Measurements from ENCODE around the gene FPGS.
"Not testable (repeated sequence)": the region's sequence is repeated elsewhere in the genome, so short reads cannot be mapped to it uniquely, and the experiment has no call there.

The FPGS gene

DNA sequence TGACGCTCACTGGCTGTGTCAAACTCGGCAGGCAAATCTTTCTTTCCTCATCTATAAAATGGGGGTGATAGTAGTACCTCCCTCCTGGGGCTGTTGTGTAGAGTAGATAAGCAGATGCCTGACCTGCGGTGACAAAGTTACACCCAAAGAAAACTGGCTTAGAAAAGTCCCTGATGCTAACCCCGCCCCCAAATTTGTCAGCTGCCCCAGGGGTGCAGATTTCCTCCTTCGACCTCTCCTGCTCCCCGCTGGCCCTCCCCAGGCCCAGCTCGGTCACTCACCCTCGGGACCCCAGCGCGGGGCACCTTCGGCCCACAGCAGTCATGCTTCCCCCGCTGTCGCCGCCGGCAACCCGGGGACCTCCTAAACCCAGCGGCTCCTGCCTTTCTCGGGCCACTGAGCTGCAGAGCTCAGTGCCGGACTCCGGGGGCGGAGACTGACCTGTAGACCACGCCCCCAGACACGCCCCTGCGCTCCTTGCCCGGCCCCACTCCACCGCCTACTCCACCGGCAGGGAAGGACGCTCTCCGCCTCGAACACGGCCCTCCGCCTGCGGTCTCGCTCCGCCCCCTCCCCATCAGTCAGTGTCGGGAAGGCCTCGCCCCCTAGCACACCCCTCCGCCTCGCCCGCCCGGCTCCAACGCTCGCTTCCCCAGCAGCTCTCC, 31.6 kb upstream of the FPGS start:
- peak; percentile 97 for DNase-seq (ENCODE audit: low read depth)

DNA sequence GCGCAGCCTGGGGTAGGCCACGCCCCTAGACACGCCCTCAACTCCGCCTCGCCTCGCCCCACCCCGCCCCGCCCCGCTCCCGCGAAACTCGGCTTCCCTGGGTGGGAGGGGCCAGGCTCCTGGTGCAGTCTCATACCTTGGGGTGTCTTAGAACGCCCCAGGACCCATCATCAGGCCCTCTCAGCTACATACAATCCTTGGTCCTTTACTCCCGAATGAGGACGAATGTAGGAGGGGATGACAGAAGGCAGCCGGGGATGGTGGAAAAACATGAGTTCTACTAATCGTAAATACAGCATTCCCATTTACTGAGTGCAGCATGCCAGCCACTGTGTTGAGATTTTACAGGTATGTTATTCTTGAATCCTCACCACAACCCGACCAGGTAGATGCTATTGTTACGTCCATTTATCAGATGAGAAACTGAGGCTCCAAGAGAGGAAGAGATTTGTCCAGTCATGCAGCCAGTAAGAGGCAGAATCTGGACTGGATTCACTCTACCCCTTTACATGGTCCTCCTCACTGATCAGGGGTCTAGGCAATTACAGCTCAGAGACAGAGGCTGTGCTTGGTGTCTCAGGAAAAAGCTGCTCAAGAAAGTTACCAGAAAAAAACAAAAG, 31.0 kb upstream of the FPGS start:
- no peak for DNase-seq (ENCODE audit: low read depth)

DNA sequence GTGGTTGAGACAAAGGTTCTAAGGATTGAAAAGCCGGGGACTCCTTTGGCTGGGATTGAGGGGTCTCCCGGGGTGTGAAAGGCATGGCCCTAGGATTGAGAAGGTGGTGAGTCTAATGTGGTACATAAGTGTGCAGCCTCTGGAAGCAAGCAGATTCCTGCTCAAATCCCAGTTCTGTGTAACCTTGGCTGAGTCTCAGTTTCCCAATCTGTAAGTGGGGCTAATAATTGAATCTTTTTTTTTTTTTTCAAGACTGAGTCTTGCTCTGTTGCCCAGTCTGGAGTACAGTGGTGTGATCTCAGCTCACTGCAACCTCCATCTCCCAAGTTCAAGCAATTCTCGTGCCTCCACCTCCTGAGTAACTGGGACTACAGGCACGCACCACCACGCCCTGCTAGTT, 30.1 kb upstream of the FPGS start:
- no peak for DNase-seq (ENCODE audit: low read depth)

DNA sequence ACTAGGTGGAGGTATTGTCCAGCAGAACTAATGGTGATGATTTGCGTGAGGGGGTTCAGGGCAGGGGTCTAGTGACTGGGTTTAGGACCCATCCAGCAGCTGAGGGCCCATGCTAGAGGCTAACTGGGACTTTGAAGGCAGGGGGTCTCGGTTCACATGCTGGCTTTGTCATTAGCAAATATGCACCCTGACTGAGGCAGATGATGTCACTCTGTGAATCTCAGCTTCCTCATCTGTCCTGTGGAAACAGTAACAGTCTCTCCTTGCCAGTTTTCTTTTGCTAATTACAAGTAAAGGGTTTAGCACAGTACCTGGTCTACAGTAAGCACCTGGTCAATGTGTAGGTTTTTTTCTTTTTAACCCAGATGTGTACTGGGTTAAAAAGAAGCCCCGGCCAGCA, 29.4 kb upstream of the FPGS start:
- no peak for DNase-seq (ENCODE audit: low read depth)

DNA sequence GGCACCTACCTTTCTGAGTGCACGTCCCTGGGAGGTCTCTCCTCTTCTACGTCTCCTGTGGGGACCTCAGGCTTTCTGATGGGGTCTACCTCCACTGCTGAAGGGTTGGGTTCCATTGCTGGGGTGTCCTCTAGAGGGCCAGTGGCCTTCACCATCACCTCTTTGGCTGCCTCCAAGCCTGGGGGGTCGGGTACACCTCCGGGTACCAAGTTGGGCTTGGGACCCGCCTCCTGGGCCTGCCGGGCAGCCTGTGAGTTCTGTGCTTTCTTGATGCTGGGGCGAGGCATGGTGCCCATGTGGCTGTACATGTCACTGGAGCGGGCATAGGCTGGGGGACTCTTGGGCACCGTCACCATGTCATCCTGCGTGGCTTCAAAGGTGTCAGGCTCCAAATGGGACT, 28.7 kb upstream of the FPGS start:
- DNase-seq (ENCODE audit: low read depth), result no peak

DNA sequence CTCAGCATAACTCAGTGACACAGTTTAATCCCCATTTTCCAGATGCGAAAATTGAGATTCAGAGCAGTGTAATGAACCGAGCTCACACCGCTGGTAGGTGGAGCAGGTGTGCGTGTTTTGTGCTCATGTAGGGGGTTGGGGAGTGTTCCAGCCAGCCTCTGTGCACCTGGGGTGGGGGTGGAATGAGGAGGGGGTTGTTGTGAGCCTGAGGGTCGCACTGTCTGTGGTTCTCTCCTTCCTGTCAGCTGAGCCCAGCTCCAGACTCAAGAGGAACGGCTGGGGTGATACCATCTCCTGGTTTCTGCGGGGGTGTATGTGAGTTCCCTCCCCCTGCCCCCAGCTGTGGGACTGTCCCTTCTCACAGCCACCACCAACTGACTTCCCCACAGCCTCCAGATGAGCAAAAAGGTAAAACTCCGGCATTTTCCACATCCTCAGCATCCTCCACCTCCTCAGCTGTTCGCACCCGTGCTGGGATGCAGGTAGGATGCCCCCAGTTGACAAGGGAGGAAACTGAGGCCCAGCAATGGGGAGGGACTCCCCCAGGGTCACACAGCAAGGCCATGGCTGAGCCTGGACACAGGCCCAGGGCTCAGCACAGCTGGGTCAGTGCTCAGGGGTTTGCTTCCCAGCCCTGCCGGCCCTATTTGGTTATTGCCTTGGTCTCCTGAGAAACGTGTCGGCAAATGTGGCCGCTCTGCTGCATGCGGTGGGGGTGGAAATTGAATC, 26.3 kb upstream of the FPGS start:
- DNase-seq (ENCODE audit: low read depth), result peak; percentile 94

DNA sequence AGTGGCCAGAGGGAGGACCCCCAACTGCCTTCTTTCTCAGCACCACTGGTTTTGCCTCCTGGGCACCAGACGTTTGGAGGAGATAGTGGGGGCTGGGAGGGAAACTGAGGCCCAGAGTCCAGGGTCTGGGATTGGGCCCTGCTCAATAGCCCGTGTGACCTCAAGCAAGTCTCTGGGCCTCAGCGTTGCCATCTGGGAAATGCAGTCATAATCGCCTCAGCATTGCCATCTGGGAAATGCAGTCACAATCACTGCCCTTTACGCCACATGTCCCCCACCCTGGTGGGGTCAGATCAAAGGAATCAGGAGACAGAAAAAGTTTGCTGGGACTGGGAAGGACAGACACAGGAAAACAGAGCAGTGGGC, 25.8 kb upstream of the FPGS start:
- no peak for DNase-seq (ENCODE audit: low read depth)

DNA sequence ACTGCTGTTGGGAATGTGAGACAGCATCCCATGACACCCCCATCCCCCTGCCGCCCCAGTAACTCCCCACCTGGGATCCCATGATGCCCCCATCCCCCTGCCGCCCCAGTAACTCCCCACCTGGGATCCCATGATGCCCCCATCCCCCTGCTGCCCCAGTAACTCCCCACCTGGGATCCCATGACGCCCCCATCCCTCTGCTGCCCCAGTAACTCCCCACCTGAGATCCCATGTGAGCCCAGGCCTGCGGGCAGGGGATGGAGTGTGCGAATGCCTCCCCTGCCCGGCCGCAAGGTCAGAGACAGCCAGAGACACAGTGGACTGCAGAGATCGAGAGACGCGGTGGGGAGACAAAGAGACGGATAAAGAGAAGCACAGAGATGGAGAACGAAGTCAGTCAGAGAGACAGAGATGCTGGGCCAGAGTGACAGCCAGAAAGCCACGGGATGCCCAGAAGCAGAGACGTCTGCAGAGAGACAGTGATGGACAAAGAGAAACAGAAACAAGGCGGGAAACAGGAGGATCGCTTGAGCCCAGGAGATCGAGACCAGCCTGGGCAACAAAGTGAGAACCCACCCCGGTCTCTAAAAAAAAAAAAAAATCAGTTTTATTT, 25.2 kb upstream of the FPGS start:
- DNase-seq (ENCODE audit: low read depth), result no peak

DNA sequence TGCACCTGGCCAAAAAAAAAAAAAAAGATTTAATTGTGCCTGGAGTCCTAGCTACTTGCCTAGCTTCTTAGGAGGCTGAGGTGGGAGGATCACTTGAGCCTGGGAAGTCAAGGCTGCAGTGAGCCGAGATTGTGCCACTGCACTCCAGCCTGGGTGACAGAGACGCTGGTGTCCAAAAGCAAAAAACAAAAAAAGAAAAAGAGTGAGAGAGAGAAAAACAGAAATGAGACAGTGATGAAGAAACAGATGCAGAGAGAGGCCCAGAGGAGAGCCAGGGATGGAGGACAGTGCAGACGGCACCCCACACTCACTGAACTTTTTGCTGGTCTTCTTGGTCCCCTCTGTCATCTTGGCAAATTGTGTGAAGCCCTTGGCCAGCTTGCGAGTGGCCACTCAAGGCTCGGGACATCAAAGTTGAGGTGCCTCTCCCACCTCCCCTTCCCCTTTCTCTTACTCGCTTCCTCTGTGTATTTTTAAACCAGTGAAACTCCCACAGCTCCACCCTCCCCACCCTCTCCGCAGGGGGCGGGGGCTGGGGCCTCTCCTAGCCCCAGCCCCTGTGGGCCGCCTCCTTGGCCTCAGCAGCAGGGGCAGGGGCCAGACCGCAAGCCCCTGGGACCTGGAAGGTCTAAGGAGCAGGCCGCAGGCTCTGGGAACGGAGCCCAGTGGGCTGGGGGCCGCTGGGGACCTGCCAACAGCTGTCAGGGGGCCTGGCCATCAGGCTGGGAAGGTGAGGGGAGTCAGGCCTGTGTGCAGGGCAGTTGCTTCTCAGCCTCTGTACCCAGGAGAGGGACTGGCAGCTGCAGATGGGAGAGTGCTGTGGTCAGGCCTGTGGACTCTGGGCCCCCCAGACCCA, 24.2 kb upstream of the FPGS start, which contains the start of gene SH2D3C:
Gene SH2D3C (minus strand): TSS at position 387 of the 856 bp plus-strand sequence. CDS start 39 bp downstream, at position 348.
- DNase-seq (ENCODE audit: low read depth), result no peak

DNA sequence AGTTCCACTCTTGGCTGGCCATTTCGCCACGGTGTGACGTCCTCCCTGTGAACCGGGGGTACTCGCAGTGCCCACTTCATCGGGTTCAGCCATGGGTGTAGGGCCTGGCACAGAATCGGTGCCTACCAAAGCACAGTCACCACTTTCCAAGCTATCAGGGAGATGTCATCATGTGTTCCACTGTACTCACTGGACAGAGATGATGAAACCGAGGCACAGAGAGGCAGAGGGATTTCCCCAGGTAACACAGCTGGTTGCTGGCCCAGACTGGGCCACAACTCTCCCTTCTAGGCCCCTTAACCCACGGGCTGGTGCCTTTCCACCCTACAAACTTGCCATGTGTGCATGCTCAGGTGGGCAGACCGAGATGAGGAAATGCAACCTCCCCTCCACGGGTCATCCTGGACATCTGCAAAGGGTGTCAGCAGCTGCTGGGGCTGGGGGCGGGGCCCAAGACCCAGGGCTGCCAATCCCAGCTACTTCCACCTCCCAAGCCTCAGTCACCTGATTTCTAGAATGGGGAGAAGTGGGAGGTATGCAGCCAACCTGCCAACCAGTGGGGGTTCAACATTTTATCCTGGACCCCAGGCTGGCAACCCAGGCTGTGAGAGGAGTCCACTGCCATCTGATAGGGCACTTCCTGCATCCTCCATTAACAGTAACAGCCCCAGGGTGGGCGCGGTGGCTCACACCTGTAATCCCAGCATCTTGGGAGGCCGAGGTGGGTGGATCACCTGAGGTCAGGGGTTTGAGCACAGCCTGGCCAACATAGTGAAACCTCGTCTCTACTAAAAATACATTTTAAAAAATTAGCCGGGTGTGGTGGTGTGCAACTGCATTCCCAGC, 23.3 kb upstream of the FPGS start:
- DNase-seq (ENCODE audit: low read depth), result no peak

DNA sequence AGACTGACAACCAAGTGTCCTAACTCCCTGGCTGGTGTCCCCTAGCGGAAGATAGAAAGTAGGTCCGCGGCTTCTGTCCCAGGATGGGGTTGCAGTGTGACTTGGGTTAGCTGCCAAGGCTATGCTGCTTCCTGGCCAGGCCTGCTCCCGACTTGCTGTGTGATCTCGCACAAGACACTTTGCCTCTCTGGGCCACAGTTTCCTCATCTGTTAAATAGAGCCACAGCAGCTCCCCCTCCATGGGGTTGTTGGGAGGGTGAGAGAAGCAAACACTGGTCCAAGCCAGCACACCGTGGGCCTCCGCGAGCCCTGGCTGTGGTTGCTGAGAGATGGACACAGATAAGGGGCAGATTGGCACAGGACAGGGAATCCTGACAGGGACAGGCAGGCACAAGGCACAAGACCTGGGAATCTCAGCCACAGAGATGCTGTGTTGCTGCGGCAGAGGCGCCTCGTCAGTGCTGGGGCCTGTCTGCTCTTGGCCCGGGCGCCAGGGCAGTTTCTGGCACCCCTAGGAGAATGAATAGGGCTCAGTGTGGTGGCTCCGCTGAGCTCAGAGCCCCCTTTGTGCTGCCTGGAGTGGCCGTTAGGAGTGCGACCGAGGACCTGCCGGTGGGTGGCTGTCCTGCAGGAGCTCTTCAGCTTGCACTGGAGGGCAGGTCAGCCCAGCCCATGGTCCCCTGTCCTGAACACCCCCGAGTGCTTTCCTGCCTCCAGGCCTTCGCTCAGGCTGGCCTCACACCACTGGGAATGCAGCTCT, 22.4 kb upstream of the FPGS start:
- DNase-seq (ENCODE audit: low read depth), result no peak

DNA sequence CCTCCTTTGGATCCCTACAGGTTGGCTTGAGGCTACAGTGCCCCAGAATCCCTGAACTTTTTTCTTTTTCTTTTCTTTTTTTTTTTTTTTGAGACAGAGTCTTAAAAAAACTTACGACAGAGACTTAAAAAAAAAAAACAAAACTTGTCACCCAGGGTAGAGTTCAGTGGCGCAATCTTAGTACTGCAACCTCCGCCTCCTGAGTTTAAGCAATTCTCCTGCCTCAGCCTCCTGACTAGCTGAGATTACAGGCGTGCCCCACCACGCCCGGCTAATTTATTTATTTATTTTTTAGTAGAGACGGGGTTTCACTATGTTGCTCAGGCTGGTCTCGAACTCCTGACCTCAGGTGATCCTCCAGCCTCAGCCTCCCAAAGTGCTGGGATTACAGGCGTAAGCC, 21.8 kb upstream of the FPGS start:
- not testable (repeated sequence) for DNase-seq (ENCODE audit: low read depth)

DNA sequence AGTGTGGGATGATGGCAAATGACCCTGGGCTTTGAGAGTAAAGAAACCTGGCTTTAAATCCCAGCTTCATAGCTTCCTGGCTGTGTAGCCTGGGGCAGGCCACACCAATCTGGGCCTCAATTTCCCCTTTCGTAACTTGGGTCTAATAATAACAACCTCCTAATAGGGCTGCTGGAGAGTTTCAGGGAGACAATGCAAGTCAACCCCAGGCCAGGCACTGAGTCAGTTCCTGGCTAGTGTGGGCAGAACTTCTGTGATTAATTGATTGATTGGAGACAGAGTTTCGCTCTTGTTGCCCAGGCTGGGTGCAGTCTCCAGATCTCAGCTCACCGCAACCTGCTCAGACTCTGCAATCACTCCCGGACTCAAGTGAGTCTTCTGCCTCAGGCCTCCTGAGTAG, 20.9 kb upstream of the FPGS start:
- DNase-seq (ENCODE audit: low read depth), result no peak

DNA sequence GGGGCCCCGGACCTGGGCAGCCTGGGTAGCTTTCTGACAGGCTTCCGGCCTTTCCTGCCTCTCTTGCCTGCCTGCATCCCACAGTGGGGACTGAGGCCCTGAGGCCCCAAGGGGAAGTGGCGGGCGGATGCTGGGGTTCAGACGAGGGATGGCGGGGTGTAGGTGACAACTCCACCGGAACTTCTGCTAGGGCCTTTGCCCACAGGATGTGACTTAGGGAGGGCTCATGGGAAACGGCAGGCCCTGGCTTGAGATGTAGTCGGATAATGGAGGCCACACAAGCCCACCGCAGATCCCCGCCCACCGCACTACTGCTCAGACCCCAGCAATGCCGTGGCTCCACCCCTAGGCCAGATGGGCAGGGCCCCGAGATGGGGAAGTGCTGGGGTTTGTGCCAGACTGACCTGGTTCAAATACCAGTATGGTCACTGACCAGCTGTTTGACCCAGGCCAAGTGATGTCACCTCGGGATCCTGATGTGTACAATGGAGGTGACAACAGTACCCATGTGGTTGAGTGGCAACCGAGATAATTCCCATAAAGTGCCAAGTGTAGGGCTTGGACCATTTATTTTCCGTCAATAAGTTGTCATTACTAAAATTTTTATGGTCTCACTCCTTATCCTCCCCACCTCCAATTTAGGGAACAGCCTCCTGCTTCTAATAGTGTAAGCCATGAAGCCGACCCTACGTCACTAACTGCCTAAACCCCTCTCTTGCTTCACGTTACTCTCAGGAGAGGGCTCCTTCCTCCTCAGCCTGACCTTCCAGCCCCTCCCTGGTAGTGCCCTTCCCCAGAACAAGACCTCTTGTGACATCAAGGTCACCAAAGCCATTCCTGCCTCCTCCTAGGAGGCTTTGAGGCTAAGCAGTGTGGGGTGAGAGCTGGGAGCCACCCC, 19.3 kb upstream of the FPGS start:
- DNase-seq (ENCODE audit: low read depth), result peak; percentile 99

DNA sequence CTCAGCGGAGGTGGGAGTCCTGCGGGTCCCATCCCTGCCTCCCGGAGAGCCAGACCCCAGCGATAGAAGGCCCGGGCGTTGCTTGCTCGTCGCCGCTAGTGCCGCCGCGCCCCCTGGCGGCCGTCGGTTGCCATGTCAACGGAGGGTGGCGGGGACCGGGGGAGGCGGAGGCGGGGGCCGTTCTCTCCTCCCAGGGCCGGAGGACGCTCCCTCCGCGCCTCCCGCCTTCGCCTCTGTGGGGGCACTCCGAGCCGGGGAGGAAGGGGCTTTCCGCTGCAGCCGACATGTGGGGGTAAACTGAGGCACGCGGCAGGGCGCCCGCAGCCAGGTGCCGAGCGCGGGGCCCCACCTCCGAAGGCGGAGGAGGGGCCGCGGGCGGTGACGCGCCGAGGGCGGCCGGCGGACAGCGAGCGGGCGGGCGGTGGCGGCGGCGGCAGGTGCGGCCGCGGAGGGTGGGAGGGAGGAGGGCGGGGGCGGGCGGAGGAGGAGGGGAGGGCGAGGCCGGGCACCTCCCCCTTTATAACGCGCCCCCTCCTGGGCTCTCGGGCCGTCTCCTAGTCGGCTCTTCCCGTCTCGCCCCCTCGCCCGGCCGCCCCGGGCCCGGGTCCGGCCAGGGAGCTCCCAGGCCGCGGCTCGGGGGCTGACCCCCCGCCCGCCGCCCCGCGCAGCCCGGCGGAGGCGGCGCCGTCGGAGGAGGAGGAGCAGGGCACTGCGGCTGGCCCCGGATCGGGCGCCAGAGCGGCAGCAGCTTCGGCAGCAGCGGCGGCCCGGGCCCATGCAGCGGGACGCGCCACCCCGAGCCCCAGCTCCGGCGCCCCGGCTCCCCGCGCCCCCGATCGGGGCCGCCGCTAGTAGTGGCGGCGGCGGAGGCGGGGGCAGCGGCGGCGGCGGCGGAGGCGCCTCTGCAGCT, 17.4 kb upstream of the FPGS start:
- no peak for DNase-seq (ENCODE audit: low read depth)

DNA sequence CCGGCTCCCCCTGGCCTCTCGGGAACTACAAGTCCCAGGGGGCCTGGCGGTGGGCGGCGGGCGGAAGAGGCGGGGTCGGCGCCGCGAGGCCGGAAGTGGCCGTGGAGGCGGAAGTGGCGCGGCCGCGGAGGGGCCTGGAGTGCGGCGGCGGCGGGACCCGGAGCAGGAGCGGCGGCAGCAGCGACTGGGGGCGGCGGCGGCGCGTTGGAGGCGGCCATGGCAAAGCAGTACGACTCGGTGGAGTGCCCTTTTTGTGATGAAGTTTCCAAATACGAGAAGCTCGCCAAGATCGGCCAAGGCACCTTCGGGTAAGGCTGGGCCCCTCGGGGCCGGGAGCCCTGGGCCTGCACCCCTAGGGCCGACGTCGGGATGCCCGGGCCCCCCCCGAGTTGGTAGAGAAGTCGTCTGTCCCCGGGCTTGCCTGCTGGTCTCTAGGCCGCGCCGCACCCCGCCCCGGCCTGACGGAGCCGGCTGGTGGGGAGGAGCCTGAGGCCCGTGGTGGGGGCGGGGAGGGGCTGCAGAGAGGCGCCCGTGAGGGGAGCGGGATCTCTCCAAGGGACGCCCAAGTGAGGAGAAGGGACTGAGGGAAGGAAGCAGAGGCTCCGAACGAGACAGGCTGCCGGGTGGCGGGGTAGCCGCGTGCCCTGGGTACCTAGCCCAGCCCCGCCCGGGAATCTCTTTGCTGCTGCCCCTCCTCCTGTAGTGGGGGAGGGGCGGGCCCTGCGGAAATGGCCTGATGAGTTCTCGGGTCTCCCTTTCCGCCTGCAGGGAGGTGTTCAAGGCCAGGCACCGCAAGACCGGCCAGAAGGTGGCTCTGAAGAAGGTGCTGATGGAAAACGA, 16.5 kb upstream of the FPGS start, which contains the start of gene CDK9:
Gene CDK9 (plus strand): TSS at position 102 of the 840 bp plus-strand sequence. CDS start 115 bp downstream, at position 217.
- no peak for DNase-seq (ENCODE audit: low read depth)

DNA sequence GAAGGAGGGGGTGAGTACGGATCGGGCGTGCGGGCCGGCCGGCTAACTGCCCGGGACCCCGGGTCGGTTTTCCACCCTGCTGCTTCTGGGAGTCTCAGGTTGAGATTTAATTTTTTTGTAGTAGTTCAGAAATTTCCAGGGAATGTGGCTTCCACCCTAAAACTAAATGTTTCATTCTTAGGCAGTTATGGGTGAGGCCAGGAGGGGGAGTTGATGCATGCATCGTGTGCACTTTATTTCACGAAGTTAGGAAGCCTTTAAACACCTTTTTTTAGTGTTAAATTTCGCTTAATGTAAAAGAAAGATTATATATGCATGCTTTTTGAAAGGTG, 15.9 kb upstream of the FPGS start:
- no peak for DNase-seq (ENCODE audit: low read depth)
